HG02852 (cell line): ENCODE data around the gene RRM2.
"Not testable (repeated sequence)": the region's sequence is repeated elsewhere in the genome, so short reads cannot be mapped to it uniquely, and the experiment has no call there.

Source experiments
- ATAC-seq: cut with Tn5 transposase; IDR thresholded peaks from one replicate; pipeline ENCODE4 v1.9.1; 2021; ENCODE audit warnings: mild to moderate bottlenecking, moderate library complexity; ENCODE audit not compliant: unreplicated experiment

RRM2 gene

DNA sequence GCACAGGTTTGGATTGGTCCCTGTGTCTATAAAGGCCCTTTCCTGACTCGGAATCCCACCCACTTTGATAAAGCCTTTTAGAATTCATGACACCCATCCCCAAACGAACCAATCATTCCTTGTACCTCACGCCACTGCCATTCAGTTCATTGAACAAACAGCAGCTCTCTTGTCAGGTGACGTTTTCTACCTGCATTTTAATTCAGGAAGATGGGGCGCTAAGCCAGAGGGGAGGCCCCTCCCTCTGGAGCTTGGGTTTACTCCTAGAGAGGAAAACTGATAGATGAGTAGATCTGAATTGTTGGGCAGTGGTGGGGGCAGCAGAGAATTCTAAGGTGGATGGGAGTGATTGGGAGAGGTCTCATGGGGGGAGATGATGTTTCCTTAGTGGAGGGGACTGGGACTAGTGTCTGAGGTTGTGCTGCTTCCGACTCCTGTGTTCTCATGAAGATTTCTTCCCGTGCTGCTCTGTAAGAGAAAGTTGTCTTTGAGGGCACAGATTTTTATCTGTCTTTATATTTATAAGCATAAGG is 9.6 kb downstream of the RRM2 start:
- ATAC-seq, result no peak

DNA sequence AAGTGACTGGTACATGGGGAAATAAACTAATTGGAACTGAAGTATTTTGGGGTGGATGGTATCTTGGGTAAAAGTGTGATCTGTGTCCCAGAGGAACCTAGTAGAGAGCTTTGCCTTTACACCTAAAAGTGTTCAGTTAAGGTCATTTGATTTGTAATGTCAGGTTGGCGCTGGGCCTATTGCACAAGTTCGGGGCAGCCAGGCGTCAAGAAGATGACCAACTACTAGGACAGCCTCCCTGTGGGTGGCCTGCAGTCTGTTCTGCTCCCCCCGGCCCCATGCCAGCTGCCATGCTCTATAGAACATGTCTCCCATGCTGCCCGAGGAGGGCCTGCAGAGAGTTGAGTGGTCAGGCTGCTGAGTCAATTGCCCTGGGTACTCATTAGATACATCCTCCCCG is 10.1 kb downstream of the RRM2 start:
- ATAC-seq, result no peak

DNA sequence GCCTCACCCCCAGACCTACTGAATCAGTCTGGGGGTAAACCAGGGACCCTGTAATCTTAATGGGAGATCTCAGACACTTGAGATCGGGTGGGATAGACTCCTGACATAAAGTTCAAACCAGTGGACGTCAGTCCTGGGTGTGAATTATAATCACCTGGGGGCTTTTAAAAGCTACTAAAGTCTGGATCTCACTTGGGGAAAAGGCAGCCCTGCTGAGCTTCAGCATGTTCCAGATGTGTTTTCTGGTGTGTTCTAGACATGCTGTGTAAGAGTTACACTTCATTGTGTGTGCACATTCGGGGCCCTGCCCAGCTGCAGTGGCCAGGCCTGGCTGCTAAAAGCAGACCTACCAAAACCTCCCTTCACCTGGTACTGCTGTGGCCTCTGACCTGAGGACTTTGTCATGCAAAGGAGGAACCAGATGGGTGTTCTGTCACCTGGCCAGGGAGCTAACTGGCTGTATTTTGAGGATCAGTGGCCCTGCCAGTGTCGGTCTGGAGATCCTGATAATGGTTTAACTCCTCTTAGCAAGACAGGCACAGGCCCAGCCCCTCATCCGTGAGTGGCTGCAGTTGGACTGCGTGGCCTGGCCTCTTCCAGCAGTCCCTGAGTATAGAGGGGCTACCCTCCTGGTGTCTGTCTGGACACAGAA is 10.6 kb downstream of the RRM2 start:
- no peak for ATAC-seq

- no peak for ATAC-seq
Observed at GRCh38 chr2:10135296-10136089, 13.0 kb downstream of the RRM2 start.

GRCh38 chr2:10136101-10136934 is 13.8 kb downstream of the RRM2 start:
- no peak for ATAC-seq

DNA sequence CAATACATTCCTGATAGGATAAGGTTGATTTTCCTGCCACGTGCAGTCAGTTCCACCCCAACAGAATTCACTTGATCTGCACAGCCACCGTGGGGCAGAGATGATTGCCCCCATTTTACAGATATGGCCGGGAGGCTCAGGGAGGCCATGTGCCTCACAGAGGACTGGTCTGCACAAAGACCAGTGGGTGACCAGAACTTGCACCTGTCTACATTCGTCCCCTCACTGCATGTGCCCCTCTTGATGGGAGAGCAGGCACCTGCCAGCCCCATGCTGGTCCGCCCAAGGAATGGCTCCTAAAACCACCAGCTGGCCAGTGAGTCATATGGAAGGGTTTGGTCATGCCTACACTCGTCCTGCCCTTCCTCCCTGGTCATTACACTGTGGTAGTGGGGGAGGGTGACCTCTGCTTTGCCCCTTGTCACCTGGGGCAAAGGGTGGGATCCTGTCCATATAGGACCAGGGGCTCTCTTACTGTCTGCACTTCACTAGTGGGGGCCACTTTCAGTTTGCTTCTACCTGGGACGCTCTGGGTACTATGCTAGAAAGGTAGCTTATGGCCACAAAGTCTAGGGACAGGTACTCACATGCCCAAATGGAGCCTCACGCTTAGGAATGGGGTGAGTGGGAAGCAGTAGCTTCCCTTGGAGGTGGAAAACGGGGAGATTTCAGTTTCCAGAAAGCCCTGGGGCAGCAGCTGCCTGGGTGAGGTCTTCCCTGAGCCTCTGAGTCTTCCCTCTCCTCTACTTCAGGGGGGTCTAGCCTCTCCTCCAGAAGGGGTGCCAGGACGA is 14.7 kb downstream of the RRM2 start:
- no peak for ATAC-seq

DNA sequence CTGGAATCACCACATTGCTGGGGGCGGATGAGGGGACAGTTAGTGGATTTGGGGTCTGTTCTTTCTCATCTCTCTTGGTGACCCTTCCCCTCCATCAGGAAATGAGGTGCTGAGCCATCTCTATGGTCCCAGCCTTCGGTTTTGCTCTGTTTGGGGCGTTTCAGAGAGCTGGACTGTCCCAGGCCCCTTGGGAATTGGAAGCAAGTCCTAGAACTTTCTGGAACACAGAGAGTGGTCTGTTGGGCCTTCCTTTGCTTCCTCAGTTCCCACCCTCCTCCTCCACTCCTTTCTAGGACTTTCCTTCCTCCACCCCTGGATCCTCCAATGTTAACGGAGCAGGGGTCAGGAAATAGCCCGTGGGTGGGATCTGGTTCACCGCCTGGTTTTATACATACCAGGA is 17.0 kb downstream of the RRM2 start:
- ATAC-seq, result no peak

- no peak for ATAC-seq
Observed at GRCh38 chr2:10140841-10141610, 18.5 kb downstream of the RRM2 start.

- no peak for ATAC-seq
Observed at GRCh38 chr2:10141736-10142639, 19.4 kb downstream of the RRM2 start.

DNA sequence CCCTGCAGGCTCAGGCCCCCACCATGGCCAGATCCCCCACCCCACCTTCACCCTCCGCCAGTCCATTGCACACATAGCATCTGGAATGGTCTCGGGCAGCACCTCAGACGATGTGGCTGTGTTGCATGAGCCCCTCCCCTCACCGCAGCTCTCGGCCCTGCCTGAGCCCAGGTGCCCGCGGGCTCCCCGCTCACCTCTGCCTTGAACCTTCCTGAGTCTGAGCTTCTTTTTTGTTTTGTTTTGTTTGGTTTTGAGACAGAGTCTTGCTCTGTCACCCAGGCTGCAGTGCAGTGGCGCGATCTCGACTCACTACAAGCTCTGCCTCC is 20.1 kb downstream of the RRM2 start:
- no peak for ATAC-seq

DNA sequence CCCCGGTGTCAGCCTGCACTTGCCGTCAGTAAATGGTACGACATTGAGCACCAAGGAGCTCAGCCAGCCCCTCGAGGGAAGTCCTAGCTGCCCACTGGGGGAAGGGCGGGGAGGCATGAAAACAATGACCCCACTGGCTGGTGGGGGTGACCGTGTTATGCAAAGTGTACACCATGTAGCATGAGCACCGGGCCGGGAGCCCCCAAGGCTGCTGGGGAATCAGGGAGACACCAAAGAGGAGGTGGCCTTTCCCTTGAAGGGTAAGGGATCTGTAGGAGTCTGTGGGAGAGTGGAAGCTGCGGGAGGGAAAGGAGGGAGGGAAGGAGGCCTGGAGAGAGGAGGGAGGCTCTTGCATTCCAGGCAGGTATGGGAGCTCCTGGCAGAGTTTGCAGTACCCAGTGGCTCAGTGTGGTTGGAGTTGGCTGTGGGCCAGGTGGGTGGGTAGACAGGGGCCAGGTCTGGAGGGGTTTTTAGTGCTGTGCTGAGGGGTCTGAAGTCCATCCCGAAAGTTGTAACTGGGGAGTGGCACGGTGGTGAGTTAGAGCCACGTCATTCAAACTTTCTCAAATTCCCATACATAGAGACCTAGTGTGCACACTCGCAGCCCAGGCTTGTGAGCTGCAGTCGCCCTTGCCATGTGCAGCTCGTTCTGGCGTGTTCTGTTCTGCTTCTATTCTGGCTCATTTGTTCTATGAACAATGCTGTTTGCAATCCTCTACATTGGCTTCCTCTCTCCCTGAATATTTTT is 22.4 kb downstream of the RRM2 start:
- no peak for ATAC-seq

DNA sequence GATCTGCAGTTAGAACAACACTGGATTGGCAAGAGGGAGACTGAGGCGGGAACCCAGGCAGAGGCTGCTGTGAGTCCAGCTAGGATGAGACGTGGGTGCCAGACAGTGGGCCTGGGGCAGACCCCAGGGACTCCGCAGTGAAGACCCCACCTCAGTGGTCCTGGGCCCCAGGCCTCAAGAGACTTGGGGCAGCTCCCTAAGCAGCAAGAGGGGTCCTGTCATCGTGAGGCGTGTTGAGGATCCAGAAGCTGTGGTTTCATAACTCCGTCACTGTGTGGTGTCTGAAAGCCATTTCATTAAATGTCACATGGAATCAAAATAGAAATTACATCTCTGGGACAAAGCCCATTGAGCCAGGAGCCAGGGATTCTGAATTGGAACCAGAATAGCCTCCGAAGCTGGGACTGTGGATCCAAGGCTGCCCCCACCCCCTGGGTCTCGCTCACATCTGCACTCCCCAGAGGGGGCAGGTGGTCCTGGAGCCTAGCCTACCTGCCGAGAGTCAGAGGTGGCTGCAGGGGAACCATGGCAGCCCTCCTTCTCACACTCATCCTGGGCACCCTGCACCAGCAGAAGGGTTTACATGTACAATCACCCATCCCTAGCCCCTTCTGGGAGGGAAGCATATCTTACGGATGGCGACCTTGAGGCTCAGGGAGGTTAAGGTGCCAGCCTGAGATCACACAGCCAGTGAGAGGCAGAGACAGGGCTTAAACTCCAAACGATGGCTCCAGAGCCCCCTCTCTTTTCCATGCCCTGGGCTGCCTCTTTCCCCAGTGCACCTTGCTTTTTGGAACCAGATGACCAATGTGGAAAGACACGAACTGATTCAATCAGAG is 23.2 kb downstream of the RRM2 start:
- no peak for ATAC-seq

DNA sequence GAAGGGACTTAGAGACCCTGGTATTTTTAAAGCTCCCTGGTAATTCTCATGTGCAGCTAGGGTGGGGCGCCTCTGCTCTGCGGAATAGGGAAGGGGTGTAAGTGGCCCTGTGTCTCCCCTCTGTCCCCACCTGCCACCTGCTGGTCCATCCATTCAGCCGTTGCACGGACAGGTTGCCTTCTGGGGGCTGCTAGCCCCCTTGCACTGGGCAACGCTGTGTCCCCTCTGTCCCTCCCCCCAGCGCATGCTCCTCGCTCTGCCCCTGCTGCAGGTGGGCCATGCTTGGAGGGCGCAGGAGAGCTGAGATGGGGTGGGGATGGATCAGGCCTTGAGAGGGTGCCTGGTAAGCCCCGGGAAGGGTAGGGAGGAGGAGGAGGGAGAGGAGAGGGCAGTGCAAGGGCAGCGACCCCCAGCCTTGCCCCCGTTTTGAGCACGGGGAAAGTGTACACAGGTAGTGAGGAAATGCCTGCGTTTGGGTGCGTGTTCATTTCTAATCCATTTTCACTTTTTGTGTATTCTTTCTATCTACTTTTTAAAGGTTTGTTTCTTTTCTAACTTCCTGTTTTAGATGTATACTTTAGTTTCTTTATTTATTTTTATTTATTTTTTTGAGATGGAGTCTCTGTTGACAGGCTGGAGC is 23.9 kb downstream of the RRM2 start:
- no peak for ATAC-seq

- not testable (repeated sequence) for ATAC-seq
Observed at GRCh38 chr2:10147050-10147660, 24.6 kb downstream of the RRM2 start.

GRCh38 chr2:10148268-10148667 is 25.7 kb downstream of the RRM2 start:
- no peak for ATAC-seq

DNA sequence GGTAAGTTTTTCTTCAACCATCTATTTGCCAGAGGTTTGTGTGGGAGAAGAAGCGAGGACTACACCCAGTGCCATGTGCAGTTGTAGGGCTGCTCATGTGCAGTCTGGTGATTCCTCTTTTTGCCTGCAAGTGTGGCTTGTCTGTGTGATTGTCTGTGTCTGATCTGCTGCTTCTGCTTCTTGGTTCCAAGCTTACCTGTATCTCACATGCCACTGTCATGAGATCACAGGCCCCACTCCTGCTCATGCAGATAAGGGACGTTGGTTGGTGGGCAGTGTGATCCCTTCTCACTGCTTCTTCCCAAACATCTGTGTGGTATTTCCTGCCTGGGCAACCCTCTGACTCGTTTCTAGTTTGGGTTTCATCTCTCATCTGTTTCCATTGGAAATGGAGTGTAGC is 27.1 kb downstream of the RRM2 start:
- ATAC-seq, result no peak

DNA sequence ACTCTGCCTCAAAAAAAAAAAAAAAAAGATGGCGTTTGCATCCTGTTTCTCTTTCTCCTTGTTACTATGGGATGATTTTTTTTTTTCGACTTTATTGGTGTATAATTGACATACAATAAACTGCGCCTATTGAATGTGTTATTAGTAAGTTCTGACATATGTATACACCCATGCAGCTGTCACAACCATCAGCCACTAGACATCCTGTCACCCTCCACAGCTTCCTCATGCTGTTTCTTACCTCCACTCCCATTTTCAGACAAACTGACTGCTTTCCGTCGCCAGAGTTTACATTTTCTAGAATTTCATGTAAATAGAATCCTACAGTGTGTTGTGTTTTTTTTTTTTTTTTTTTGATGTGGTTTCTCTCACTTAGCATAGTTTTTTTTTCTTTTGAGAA is 27.9 kb downstream of the RRM2 start:
- ATAC-seq, result no peak
